GM19193 (cell line): Measurements from ENCODE around the gene HUS1B.

Source experiments
- POLR2A ChIP-seq: IDR thresholded peaks from 4 replicates; pipeline ENCODE4 v1.6.1; 2011; ENCODE audit not compliant: insufficient read depth, insufficient read length; ENCODE audit errors: extremely low read depth

Gene HUS1B

DNA sequence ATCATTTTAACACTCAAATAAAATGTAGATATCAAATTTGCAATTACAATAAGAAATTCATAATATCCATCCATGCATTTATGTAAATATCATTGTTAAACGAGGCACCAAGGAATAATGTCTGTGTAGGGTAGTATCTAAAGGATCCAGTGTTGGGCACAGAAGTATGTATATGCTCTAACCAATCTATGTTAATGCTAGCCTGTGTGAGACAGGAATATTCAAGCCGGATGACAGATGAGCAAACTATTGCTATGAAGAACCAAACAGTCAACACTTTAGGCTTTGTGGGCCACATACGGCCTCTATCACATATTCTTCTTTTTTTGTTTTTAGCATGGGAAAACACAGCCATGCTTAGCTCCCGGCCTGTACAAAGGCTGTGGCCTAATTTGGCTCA lies 45.0 kb downstream of the HUS1B start:
- no peak for TF ChIP-seq POLR2A

DNA sequence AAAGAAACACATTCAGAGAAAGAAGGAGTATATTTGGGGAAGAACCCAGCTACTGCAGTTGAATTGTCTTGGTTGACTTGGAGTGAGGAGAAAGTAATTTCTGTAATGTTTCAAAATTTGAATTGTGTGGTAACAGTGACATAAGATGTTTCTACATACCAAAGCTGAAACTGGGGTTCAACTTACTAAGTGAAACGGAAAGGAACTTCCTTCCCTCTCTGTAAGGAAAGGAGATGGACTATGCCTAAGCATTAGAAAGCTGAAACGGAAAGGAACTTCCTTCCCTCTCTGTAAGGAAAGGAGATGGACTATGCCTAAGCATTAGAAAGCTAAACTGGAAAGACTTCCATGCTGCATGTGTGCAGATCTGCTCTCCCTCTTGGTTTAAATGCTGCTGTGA lies 46.0 kb downstream of the HUS1B start:
- TF ChIP-seq POLR2A, result no peak

DNA sequence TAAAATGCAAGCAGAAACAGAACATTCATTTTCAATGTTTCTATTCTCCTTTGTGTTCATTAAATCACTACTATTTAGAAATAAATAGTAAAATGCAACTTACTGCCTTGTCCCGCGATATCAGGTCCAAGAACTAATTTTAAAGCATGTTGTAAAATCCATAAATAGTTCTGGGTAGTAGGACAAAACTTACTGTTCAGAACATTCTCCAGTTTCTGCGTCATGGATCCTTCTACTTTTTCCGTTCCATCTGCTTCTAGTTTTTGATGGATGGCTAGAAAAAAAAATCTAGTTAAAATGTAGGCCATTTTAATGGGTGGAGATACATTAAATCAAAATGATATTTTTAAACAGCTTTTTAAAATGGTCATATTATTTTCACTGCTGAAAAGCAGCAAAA lies 47.0 kb downstream of the HUS1B start:
- TF ChIP-seq POLR2A, result no peak

GRCh38 chr6:606829-607379 lies 50.0 kb downstream of the HUS1B start:
- no peak for TF ChIP-seq POLR2A
